ENCODE data around the gene EYA2.

GRCh38 chr20:47165376-47165865, 270.8 kb downstream of the EYA2 start:
- TF ChIP-seq CTCF (IDR thresholded peaks at IDR 0.05) (no peak), POLR2A (IDR thresholded peaks at IDR 0.05) (no peak)
